GM12864 (cell line): ENCODE results near the gene SRM.
"Not testable (repeated sequence)": the region's sequence is repeated elsewhere in the genome, so short reads cannot be mapped to it uniquely, and the experiment has no call there.

Experiments
- DNase-seq: peaks from one replicate; pipeline ENCODE4 v3.0.0-alpha.2; 2011; ENCODE audit warnings: low read depth
- H3K4me3 ChIP-seq: 2 replicates; pipeline ENCODE4 v1.5.1; 2011; ENCODE audit warnings: mild to moderate bottlenecking, low read depth, low read length, control low read depth
- TF ChIP-seq, protein P1 (sequence below): IDR thresholded peaks from 2 replicates; pipeline ENCODE4 v1.5.1; 2011; ENCODE audit warnings: low read depth, mild to moderate bottlenecking, moderate library complexity, low read length, control low read depth, inconsistent platforms; ENCODE audit errors: missing control alignments

The SRM gene

DNA sequence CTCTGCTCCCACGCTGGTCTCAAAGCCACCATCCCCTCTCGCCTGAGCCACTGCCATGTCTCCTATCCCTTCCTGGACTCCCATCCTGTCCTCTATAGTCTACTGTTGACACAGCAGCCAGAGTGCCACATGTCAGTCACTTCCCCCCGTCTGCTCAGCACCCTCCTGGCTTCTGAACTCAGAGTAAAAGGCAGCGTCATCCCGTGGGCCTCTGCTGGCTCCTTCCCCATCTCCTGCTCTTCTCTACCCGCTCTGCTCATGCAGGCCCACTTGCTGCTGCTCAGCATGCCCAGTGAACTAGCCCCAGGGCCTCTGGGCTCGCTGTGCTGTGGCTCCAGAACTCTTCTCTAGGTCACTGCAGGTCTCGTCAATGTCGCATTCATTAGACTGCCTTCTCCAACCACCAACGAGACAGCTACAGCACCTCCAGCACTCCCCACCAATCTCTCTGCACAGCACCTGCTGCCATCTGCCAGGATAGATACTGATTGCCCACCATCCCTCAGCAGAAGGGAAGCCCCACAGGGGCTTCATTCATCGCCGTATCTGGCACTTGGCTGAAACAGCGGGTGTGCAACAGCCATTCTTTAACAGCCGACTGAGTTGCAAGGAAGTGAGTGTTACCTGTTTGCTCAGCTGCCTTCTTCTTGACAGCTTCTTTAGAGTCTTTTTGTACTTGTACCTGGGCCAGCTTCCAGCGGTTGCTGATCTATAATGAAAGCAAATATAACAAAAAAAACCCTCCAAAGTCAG is 11.8 kb upstream of the SRM start:
- H3K4me3 ChIP-seq, result no peak overlapping the region
- TF ChIP-seq, protein P1, sequence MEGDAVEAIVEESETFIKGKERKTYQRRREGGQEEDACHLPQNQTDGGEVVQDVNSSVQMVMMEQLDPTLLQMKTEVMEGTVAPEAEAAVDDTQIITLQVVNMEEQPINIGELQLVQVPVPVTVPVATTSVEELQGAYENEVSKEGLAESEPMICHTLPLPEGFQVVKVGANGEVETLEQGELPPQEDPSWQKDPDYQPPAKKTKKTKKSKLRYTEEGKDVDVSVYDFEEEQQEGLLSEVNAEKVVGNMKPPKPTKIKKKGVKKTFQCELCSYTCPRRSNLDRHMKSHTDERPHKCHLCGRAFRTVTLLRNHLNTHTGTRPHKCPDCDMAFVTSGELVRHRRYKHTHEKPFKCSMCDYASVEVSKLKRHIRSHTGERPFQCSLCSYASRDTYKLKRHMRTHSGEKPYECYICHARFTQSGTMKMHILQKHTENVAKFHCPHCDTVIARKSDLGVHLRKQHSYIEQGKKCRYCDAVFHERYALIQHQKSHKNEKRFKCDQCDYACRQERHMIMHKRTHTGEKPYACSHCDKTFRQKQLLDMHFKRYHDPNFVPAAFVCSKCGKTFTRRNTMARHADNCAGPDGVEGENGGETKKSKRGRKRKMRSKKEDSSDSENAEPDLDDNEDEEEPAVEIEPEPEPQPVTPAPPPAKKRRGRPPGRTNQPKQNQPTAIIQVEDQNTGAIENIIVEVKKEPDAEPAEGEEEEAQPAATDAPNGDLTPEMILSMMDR, result no peak
- no peak for DNase-seq

DNA sequence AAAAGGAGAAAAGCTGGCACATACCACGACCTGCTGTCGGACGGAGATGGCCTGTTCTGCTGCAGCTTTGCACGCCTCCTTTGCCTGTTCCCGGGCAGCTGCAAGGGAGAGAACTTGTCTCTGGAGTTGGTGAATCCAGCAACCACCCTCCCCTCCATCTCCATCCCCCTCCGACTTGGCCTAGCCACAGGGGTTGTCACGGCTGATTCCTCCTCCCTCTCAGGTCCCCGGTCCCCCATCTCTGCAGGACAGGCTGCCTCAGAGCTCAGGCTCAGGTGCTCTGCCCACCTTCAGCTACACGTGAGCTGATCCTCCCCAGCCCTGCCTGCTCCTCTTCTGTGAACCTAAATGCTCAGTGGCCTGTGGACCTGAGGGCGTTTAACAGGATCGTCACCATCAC is 11.1 kb upstream of the SRM start:
- H3K4me3 ChIP-seq, result no peak overlapping the region
- TF ChIP-seq, protein P1, result no peak
- no peak for DNase-seq

- TF ChIP-seq, protein P1, result no peak
- DNase-seq, result no peak
- no peak overlapping the region for H3K4me3 ChIP-seq
Observed at GRCh38 chr1:11068600-11069473, 9.0 kb upstream of the SRM start.

GRCh38 chr1:11067716-11068599 is 8.1 kb upstream of the SRM start:
- no peak for DNase-seq
- H3K4me3 ChIP-seq, result no peak overlapping the region
- TF ChIP-seq, protein P1, result no peak

DNA sequence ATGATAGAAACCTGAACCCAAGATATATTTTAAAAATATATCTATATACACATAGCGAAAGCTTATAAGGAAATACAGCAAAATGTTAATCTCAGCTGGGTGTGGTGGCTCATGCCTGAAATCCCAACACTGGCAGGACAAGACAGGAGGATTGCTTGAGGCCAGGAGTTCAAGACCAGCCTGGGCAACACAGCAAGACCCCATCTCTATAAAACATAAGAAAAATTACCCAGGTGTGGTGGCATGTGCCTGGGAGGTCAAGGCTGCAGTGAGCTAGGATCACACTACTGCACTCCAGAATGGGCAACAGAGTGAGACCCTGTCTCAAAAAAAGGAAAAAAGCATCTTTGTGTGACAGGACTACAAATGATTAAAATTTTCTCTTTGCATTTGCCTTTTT is 6.0 kb upstream of the SRM start:
- TF ChIP-seq, protein P1, result no peak
- no peak for DNase-seq
- H3K4me3 ChIP-seq, result no peak overlapping the region

- DNase-seq, result no peak
- TF ChIP-seq, protein P1, result no peak
- no peak overlapping the region for H3K4me3 ChIP-seq
Observed at GRCh38 chr1:11064942-11065341, 5.1 kb upstream of the SRM start.

GRCh38 chr1:11063937-11064537 is 4.2 kb upstream of the SRM start:
- not testable (repeated sequence) for DNase-seq, H3K4me3 ChIP-seq
